ENCODE results near the gene TMEM72. TPM values are rescaled to one million over a fixed set of nuclear protein-coding genes. Genes with fewer than 3 reads are reported as not detected.

The TMEM72 gene
- total and polyA plus RNA-seq, 2 of the 13 experiments (the other 11 are each of a cell fraction or from before 2014, with no cell fraction given) = 0.04 TPM; not detected in 1

- TF ChIP-seq CENPT (CRISPR knock-in tag; IDR thresholded peaks at IDR 0.05; ENCODE audit: low read depth) (no peak), TCF12 (IDR thresholded peaks at IDR 0.05) (no peak), TCF12 (CRISPR knock-in tag; IDR thresholded peaks at IDR 0.05) (0 out of 2 replicates have a peak, but pooled peaks have one; percentile 53), ATF1 (CRISPR knock-in tag; IDR thresholded peaks at IDR 0.05) (no peak), TCF7 (IDR thresholded peaks at IDR 0.05; ENCODE audit: low read depth) (peak; percentile 63), TFAP4 (IDR thresholded peaks at IDR 0.05; ENCODE audit: borderline replicate concordance, low read depth) (peak; percentile 31; the same call in 1 of the 2 replicates), NRL (CRISPR knock-in tag; IDR thresholded peaks at IDR 0.05; ENCODE audit: borderline replicate concordance) (no peak), NR3C1 (CRISPR knock-in tag; IDR thresholded peaks at IDR 0.05) (no peak), ZNF264 (CRISPR knock-in tag; IDR thresholded peaks at IDR 0.05) (no peak; the same call in 1 of the 2 replicates), FIP1L1 (IDR thresholded peaks at IDR 0.05; ENCODE audit: borderline replicate concordance, insufficient read depth, low read depth, low read length) (peak; percentile 77; the same call in 1 of the 2 replicates), THAP11 (CRISPR knock-in tag; IDR thresholded peaks at IDR 0.05) (peak; percentile 45; the same call in 1 of the 2 replicates), ZKSCAN8 (CRISPR knock-in tag; IDR thresholded peaks at IDR 0.05; ENCODE audit: borderline replicate concordance) (peak; percentile 21; the same call in 1 of the 2 replicates)
- TF ChIP-seq, protein P1, sequence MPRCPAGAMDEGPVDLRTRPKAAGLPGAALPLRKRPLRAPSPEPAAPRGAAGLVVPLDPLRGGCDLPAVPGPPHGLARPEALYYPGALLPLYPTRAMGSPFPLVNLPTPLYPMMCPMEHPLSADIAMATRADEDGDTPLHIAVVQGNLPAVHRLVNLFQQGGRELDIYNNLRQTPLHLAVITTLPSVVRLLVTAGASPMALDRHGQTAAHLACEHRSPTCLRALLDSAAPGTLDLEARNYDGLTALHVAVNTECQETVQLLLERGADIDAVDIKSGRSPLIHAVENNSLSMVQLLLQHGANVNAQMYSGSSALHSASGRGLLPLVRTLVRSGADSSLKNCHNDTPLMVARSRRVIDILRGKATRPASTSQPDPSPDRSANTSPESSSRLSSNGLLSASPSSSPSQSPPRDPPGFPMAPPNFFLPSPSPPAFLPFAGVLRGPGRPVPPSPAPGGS (CRISPR knock-in tag; IDR thresholded peaks at IDR 0.05) = no peak
- TF ChIP-seq, protein P2, sequence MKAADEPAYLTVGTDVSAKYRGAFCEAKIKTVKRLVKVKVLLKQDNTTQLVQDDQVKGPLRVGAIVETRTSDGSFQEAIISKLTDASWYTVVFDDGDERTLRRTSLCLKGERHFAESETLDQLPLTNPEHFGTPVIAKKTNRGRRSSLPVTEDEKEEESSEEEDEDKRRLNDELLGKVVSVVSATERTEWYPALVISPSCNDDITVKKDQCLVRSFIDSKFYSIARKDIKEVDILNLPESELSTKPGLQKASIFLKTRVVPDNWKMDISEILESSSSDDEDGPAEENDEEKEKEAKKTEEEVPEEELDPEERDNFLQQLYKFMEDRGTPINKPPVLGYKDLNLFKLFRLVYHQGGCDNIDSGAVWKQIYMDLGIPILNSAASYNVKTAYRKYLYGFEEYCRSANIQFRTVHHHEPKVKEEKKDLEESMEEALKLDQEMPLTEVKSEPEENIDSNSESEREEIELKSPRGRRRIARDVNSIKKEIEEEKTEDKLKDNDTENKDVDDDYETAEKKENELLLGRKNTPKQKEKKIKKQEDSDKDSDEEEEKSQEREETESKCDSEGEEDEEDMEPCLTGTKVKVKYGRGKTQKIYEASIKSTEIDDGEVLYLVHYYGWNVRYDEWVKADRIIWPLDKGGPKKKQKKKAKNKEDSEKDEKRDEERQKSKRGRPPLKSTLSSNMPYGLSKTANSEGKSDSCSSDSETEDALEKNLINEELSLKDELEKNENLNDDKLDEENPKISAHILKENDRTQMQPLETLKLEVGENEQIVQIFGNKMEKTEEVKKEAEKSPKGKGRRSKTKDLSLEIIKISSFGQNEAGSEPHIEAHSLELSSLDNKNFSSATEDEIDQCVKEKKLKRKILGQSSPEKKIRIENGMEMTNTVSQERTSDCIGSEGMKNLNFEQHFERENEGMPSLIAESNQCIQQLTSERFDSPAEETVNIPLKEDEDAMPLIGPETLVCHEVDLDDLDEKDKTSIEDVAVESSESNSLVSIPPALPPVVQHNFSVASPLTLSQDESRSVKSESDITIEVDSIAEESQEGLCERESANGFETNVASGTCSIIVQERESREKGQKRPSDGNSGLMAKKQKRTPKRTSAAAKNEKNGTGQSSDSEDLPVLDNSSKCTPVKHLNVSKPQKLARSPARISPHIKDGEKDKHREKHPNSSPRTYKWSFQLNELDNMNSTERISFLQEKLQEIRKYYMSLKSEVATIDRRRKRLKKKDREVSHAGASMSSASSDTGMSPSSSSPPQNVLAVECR (CRISPR knock-in tag; IDR thresholded peaks at IDR 0.05; ENCODE audit: borderline replicate concordance) = peak; percentile 60; the same call in 1 of the 2 replicates
- TF ChIP-seq, protein P3, sequence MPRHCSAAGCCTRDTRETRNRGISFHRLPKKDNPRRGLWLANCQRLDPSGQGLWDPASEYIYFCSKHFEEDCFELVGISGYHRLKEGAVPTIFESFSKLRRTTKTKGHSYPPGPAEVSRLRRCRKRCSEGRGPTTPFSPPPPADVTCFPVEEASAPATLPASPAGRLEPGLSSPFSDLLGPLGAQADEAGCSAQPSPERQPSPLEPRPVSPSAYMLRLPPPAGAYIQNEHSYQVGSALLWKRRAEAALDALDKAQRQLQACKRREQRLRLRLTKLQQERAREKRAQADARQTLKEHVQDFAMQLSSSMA (CRISPR knock-in tag; IDR thresholded peaks at IDR 0.05) = no peak
- TF ChIP-seq, protein P4, sequence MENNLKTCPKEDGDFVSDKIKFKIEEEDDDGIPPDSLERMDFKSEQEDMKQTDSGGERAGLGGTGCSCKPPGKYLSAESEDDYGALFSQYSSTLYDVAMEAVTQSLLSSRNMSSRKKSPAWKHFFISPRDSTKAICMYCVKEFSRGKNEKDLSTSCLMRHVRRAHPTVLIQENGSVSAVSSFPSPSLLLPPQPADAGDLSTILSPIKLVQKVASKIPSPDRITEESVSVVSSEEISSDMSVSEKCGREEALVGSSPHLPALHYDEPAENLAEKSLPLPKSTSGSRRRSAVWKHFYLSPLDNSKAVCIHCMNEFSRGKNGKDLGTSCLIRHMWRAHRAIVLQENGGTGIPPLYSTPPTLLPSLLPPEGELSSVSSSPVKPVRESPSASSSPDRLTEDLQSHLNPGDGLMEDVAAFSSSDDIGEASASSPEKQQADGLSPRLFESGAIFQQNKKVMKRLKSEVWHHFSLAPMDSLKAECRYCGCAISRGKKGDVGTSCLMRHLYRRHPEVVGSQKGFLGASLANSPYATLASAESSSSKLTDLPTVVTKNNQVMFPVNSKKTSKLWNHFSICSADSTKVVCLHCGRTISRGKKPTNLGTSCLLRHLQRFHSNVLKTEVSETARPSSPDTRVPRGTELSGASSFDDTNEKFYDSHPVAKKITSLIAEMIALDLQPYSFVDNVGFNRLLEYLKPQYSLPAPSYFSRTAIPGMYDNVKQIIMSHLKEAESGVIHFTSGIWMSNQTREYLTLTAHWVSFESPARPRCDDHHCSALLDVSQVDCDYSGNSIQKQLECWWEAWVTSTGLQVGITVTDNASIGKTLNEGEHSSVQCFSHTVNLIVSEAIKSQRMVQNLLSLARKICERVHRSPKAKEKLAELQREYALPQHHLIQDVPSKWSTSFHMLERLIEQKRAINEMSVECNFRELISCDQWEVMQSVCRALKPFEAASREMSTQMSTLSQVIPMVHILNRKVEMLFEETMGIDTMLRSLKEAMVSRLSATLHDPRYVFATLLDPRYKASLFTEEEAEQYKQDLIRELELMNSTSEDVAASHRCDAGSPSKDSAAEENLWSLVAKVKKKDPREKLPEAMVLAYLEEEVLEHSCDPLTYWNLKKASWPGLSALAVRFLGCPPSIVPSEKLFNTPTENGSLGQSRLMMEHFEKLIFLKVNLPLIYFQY (CRISPR knock-in tag; IDR thresholded peaks at IDR 0.05; ENCODE audit: borderline replicate concordance) = peak; percentile 80
These were observed 63.7 kb downstream of the TMEM72 start (continued) for GRCh38 chr10:44974628-44975430.
